NCI-H82 treated with DMSO at 0.1 percent for 48 hours (cell line): ENCODE results near the gene RNF41.
"Not testable (repeated sequence)": the region's sequence is repeated elsewhere in the genome, so short reads cannot be mapped to it uniquely, and the experiment has no call there.

Experiments used
- DNase-seq: peaks from one replicate; lab custom pipeline; 2025; ENCODE audit not compliant: unreplicated experiment; lab: John Stamatoyannopoulos, UW

RNF41 gene

DNA sequence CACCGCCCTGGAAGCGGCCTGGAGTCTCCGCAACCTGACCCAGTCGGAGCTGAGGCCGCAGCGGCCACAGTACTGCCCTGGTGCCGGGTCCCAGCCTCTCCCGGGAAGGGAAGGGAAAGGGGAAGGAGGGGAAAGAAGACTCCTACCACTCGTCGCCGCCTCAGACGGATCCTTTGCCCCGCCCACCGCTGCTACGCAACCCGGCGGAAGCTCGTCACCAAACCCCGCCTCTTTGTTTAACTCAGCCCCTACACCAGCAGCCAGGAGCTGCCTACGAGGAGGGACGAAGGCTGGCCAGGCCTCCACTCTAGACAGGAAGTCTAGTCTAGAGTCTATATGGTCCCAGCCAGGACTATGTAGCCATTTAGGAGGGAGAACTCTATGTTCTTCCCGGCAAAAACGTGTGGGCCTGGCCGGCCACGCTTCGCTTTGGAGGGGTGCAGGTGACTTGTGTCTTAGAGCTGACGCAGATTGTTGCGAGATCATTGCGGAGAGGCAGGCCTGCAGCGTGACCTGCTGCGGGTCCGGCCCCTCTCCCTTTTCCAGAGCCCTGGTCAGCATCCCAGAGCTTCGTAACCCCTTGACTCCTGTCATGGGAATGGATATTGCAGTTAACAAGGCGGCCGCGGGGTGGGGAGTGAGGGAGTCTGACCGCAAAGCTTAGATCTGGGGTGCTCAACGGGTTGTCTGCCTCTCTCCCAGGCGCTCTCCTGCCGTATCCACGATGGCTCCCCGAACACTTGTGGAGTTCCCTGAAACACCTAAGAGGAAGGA lies at the start of gene RNF41:
Gene RNF41, minus strand, starts transcription at position 166 of the 774 bp plus-strand sequence. CDS start 7,875 bp downstream, outside the sequence.
- DNase-seq: peak; percentile 93

DNA sequence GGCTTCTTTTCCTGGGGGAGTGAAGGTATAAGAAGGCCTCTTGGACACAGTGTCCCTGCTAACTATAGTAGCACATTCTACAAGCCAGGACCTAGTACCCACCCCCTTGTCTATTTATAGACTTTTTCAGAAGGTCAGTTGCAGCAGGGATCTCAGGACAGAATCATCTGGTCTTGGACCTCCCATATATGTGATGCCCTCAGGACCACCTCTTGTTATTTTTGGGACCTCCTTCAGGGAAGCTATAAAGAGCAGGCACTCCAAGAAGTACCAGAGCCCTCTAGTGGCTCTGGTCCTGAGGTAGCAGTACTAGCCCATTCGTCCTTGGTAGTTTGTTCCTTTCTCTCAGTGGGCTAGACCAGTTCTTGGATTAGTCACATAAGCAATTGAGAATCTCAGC lies 49.3 kb upstream of the RNF41 start:
- no peak for DNase-seq

DNA sequence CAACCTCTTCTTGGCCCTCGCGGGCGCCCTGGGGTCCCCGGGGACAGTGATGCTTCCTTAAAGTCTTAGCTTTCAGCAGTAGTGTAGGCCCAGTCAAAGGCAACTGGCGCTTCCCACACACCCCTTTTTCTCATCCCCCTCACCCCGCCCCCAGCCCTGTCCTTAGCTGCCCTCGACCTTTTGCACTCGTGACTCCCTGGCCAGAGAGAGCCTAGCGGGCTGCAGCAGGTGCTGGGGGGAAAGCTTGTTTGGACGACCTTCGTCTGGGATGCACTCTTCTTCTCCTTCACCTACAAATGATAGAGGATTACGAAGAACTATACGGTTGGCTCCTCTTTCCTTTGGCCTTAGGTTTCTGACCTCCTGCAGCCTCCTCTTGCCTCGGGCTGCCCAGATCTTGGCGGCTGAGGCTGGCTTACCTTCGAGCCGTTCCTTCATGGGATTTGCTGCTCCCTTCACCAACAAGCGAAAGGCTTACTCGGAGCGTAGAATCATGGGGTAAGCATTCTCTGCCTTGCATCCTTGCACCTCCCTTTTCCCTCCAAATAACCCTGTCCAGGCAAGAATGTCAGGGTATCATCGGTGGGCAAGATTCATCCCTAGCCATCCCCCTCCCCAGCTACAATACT lies 45.8 kb upstream of the RNF41 start:
- DNase-seq: no peak

DNA sequence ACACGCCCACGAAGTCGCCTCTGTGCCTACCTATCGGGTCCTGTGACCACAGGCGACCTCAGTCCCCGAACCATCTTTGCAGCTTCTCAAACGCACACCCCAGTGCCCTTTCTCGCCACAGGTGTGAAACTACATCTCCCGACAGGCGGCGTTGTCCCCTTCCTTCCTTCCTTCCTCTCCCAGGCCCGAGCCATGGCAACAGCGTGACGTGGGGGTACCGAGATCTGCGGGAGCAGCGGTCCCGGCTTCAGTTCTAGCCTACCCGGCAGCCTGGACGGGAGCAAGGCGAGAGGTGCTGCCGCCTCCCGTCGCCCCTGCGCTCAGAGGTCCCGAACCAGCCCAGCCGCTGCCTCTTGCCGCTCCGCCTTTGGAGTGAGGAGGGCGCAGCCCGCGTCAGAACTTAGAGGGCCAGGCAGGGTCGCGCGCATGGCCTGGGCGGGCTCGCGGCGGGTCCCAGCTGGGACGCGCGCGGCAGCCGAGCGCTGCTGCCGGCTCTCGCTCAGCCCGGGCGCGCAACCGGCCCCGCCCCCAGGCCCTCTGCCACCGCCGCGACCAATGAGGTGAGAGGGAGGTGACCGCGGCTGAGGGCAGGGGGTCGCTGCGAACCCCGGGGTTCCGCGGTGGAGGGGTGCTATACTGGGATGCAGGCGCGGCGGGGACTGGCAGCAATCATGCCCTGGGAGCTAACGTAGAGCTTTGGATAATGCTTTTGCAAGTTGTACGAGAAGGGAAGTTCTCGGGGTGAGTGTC lies 45.1 kb upstream of the RNF41 start, which contains the start of gene COQ10A:
Gene COQ10A, plus strand, starts transcription at position 250 of the 750 bp plus-strand sequence. Its CDS starts 177 bp downstream, at position 427.
- peak; percentile 84 for DNase-seq

DNA sequence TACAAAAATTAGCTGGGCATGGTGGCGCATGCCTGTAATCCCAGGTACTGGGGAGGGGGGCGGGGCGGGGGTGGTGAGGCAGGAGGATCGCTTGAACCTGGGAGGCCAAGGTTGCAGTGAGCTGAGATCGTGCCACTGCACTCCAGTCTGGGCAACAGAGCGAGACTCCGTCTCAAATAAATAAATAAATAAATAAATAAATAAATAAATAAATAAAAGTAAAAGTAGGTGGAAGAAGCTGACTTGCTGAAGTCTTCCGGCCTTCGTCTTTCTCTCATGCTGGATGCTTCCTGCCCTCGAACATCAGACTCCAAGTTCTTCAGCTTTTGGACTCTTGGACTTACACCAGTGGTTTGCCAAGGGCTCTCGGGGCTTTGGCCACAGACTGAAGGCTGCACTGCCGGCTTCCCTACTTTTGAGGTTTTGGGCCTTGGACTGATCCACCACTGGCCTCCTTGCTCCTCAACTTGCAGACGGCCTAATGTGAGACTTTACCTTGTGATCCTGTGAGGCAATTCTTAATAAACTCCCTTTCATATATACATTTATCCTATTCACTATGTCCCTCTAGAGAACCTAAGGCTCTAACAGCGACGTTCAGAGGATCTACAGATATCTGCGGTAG lies 44.5 kb upstream of the RNF41 start:
- not testable (repeated sequence) for DNase-seq

DNA sequence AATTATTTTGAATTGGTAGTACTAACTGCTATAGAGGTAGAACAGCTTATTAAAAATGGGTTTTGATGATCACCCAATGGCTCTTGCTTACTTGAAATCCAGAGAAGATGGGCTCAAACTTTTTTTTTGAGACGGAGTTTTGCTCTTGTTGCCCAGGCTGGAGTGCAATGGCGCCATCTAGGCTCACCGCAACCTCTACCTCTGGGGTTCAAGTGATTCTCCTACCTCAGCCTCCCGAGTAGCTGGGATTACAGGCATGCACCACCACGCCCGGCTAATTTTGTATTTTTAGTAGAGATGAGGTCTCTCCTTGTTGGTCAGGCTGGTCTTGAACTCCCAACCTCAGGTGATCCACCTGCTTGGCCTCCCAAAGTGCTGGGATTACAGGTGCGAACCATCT lies 41.2 kb upstream of the RNF41 start:
- DNase-seq: not testable (repeated sequence)

DNA sequence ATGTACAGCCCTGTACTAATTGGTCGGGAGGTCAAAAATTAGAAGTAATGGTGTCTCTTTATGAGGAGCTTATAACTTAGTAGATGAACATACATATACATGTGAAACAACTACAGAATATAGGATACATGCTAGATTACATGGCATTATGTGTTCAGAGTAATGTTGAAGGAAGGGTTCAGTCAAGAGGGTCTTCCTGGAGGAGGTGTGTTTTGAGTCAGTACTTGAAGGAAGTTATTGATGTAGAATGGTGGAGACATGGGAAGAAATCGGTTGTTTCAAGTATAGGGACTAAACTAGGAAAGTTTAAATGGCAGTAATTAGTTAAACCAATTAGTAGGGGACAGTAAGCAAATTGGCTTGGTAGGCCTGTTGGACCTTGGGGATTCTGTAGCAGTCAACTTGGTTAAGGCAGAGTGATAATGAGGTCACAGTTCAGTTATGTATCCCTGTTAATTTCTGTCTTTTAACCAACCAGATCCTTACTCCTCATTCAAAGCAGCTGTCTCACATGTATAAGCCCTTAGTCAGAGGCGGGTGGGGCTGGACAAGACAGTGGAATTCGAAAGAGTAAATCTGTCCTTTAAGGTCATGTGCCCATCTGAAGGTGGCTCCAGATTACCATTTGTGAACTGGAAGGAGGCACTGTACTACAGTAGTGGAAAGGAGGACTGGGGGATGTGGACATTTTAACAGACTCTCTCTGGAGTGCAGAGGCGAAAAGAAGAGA lies 39.9 kb upstream of the RNF41 start:
- peak; percentile 24 for DNase-seq

DNA sequence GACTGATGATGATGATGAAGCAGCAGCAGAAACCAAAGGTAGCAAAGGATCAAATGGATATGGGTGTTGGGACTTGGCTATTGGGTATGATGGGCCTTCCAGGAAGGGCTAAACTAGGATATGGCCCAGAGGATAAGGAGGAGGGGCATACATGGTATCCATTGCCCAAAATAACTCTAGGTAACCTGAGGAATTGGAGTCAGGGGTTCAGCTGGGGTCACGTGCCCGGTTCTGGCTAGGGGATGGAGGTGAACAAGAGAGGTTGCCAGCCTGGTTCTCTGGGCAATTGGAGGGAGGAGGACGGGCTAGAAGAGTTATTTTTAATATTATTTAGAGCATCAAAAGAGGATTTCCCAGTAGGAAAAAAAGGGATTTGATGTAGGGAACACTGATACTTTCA lies 39.2 kb upstream of the RNF41 start:
- DNase-seq: no peak

DNA sequence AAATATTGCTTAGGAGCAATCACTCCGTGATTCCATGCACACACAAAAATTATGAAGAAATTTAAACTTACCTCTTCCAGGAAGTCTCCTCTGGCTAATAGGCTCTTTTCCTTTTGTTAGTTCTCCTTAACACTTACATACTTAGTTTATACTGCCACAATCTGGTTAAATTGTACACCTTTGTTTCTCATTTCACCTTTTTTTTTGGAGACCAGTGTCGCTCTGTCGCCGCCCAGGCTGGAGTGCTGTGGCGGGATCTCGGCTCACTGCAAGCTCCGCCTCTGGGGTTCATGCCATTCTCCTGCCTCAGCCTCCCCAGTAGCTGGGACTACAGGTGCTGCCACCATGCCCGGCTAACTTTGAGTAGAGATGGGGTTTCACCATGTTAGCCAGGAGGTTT lies 38.7 kb upstream of the RNF41 start:
- no peak for DNase-seq

DNA sequence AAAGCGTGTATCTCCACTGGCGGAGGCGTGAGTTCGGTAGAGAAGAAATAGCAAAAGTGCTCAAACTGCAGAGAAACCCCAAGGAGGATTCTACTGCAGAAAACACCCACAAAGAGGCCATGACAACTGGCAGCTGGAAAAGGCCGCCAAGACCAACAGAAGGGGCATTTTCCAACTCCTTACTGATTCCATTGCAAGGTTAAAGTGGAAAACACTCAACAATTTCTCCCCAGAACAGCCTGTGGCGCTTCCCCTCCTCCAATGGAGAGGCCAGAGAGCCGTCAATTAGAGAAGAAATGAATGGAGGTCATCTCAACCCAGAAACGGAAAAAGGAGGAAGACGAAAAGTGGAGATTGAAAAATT lies 37.1 kb upstream of the RNF41 start:
- DNase-seq: no peak

DNA sequence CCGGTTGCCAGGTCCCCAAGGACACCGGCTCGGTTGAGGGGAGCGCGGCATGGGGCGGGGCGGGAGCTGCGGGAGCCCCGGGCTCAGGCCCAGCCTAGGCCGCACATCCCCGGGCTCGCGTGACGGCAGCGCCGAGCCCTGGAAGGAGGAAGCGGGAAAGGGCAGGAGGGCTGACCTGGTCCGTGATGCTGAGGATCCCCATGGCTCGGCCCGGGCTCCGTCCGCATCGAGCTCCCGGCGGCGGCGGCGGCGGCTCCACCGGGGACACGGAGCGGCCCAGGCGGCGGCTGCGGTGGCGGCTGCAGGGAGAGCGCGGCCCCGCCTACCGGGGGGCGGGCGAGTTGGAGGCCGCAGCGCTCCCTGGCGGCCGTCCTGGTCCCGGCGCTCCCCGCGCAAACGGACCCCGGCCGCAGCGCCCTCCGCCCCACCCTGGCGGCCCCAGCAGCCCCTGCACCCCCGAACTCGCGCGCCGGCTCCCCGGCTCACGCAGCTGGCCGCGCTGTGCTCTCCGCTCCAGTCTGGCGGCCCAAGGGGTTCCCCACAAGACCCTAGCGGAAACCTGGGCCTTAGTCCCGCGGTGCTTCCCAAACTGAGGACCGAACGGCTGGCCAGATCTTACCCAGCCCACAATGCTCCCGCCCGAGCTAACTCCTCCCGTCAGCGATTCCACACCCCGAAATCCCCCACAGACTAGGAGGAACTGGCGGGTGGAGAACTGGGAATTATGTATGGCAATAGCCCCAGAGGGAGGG lies 36.5 kb upstream of the RNF41 start, which contains the start of gene ANKRD52:
Gene ANKRD52, minus strand, starts transcription at position 317 of the 752 bp plus-strand sequence. Its CDS starts 115 bp downstream, at position 202.
- peak; percentile 44 for DNase-seq

DNA sequence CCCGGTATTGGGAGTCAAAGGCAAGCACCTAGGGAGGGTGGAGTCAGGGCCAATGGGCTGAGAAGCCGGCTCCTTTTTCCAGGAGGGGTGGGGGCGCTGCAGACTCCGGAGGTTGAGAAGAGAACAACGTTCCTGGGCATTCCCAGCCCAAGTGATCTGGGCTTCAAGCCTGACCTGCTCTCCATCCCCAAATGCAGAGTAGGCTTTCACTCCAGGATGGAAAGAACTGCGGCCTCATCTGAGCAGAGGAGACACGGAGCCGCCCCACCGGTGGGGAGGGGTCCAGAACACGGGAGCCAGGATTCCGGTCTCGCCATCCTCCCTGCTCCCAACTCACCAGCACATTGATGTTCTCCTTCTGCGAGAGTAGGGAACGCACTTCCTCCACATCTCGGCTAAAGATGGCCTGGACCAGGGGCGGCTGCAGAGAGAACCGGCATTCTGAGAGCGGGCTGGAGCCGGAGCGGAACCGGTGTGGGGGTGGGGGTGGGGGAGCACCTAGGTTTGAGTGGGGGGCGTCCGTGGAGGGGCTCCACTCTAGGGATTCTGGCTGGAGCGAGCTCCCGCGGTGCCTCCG lies 35.9 kb upstream of the RNF41 start:
- no peak for DNase-seq

DNA sequence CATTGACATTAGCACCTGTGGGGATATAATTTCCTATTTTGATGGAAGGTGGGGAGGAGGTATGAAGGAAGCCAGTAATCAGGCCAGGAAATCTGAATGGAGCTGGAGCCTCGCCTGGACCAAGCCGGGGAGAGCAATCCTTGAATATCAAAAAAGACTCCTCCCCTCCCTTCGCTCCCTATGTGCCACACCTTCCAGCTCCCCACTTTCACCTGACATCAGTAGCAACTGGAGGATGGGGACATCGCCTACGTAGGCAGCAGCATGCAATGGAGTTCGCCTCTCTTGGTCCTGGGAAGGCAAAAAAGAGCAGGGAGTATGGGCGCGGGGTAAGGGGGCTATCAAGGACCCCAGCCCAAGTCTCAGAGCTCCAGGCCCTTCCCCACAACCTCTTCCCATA lies 35.3 kb upstream of the RNF41 start:
- no peak for DNase-seq

DNA sequence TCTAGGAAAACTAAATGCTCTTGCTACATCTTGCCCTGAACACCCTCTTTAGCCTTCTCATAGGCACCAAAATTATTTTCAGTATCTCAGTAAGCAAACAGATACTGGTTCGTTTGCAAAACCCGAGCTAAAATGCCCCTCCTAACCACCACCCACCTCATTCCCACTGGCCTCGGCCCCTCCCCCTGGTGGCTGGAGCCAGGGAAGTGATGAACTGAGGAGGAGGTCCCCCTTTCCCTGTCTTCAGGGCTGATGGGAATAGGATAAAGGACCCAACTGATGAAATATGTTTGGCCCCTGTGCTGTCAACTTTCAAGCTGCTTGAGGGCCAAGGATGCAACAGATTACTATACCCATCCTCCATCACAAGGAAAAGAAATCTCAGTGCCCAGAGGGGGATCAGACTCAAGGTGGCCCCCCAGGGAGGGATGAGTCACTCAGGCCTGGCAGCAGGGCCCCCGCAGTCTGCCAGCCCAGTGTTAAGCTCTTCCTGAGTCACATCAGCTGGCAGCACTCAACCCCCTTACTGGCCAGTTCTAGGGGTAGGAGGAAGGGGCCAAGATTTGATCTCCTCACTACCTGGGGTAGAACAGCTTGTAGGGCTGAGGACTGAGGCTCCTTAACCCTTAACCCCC lies 34.7 kb upstream of the RNF41 start:
- no peak for DNase-seq

DNA sequence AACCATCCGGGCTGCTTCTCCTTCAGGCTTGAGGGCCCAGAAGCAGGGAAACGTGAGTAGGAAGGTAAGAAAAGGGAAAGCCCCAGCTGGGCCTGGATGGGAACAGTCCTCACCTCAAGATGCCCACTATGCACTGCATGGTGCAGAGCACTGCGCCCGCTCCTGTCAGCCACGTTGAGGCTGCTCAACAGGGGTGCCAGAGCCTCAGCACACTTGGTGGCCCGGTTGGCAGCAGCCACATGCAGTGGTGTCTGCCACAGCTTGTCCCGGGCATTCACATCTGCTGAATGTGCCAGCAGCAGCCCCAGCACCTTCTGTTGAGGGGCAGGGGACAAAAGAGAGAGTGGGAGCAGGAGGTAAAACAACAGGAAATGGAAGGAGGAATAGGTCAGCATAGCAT lies 33.9 kb upstream of the RNF41 start:
- no peak for DNase-seq

DNA sequence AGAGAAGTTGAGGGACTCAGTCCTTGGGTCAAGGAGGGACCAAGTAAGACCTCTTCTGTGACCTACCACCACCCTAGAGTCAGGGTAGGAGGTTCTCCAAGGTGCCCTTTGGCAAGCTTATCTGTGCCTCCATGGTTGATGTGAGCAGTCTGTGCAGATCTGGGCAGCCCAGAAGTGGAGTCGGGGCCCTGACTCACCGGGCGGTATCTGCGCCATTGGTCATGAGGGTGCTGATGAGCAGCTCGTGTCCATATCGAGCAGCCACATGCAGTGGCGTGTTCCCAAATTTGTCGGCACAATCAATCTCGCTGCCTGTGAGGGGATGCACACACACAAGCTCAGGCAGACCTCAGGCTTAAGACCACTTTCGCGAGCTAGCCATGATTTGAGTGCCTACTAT lies 31.4 kb upstream of the RNF41 start:
- no peak for DNase-seq

DNA sequence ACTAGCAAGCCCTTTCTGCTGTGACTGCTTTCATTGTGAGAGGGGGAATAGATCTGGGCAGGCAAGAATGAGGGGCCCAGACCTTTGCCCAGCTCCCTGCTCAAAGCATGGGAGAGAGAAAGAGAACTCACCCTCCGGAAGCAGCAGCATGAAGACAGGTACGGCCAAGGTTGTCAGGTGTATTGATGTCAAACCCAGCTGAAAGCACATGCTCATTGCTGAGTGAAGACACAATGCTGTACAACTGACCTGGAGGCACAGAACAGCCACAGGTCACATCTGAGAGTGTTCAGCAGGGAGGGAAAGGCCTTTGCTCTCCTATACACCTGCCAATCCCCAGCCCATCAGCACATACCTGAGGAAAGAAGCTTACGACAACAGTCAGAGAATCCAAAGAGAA lies 30.9 kb upstream of the RNF41 start:
- DNase-seq: no peak

DNA sequence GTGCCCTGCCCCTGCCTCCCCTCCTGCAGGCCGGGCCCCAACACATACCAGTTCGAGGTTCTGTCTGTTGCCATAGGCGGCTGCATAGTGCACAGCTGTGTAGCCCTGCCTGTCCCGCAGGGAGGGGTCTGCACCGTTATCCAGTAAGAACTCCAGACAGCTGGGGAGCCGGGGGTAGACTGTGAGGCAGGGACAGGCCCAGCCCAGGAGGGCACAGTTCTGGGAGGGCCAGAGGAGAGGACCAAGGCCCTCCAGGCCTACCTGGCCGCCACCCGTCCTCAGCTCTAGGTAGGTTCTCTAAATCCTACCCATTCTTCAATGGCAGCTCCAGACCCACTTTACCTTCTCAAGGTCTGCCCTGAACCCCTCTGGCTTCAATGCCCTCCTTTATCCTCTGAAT lies 27.0 kb upstream of the RNF41 start:
- DNase-seq: no peak

DNA sequence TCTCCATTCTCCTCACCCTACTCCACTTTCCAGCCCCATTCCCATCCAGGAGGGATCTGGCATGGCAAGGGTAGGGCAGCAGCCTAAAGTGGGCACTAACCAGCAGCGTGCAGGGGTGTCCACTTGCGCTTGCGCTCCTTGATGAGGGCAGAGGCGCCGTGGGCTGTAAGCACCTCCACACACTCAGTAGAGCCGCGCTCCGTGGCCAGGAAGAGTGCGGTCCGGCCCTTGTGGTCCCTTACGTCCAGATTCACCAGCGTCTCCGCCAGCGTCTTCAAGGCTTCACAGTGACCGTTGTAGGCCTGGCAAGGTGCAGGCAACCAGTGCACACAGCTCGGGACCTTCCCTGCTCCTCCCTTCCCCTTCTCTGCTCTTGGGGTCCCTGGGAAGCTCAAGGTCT lies 26.2 kb upstream of the RNF41 start:
- DNase-seq: no peak
